SK-N-MC (cell line): Measurements from ENCODE around the gene VAV2.

Experiments
- EZH2 ChIP-seq: fragments of 200-600 bp; sonication (generic); IDR thresholded peaks from one replicate; pipeline ENCODE4 v1.6.1; 2017; ENCODE audit warnings: antibody characterized with exemption
- POLR2AphosphoS5 ChIP-seq: IDR thresholded peaks from 2 replicates; pipeline ENCODE4 v1.6.1; 2012; ENCODE audit warnings: mild to moderate bottlenecking, low read depth, low read length, borderline replicate concordance

DNA sequence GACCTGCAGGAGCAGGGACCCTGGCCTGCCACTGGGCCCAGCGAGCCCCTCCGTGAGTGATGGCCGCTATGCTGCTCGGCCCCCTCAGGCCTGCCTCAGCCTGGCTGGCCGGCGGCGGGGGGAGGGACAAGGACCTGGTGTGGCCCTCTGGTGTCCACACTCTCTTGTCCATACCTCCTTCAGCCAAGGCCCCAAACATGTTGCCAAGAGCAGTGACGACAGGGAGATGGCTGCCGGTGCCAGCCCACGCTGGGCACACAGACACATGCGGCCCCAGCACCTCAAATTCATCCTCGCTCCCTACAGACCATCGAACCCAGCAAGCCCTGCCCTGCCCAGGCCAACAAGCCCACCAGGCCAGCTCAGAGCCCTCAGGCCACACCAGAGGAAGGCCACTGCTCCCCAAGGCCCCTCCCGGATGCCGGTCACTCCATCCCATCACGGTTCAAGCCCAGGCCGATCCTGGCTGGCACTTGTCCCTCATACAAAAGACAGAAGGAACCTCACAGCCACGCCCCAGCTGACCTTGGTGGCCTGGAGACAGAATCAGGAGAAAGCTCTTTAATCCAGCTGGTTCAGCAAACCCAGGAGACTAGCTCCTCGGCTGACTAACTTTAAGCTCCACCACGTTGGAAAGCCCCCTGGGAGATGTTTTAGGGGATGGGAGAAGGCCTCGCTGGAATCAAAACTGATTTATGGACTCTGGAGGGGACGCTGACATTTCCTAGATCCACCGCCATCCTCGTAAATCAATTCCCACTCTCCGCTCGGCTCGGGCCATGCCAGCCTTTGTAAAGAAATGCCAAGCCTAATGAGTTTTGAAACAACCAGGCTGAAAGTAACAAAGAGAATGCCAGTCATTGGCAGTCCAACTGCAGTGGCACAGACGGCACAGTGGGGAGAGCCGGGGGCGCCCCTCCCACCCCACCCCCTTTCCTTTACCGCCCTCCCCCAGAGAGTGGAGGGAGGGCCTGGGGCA, 84.9 kb downstream of the VAV2 start:
- TF ChIP-seq POLR2AphosphoS5: no peak
- TF ChIP-seq EZH2: no peak
